Common myeloid progenitor, CD34-positive (primary cell): ENCODE results near the gene FCN3.

ENCODE experiments used
- CTCF ChIA-PET: fragments of 350-600 bp; sonication (Branson Sonifier 250); formaldehyde crosslinking; loops from one replicate; lab custom pipeline; 2021; ENCODE audit warnings: antibody characterized with exemption; lab: Charles Lee
- POLR2A ChIA-PET: fragments of 350-600 bp; sonication (Branson Sonifier 250); formaldehyde crosslinking; loops from one replicate; lab custom pipeline; 2021; ENCODE audit warnings: antibody characterized with exemption; lab: Charles Lee
- DNase-seq, 3 donors: peaks; one replicate each; pipeline versions ENCODE4 v3.0.0 to v3.0.0-alpha.2; 2013
- H3K27ac ChIP-seq, 2 experiments: 1 replicate in 1 of 2; 2 replicates in 1 of 2; pipeline ENCODE4 v1.7.0; 2013; ENCODE audit warnings: inconsistent platforms in 2 of 2, low read length in 2 of 2, mild to moderate bottlenecking in 2 of 2, low read depth in 1 of 2, moderate library complexity in 1 of 2; ENCODE audit not compliant: severe bottlenecking in 2 of 2, insufficient read depth in 1 of 2, poor library complexity in 1 of 2
- H3K27me3 ChIP-seq, 5 experiments: replicated peaks in 2 of 5; 1 replicate in 3 of 5; 2 replicates in 2 of 5; pipeline versions ENCODE4 v1.6.1 to v1.7.0; 2013; ENCODE audit warnings: low read length in 4 of 5, mild to moderate bottlenecking in 2 of 5, moderate library complexity in 2 of 5, inconsistent platforms in 1 of 5; ENCODE audit not compliant: insufficient read depth in 5 of 5, control insufficient read depth in 4 of 5
- H3K36me3 ChIP-seq, 4 experiments: 1 replicate in 2 of 4; 2 replicates in 2 of 4; pipeline versions ENCODE4 v1.6.1 to v1.7.0; 2013; ENCODE audit warnings: low read length in 3 of 4, control low read depth in 1 of 4, mild to moderate bottlenecking in 1 of 4; ENCODE audit not compliant: control insufficient read depth in 4 of 4, insufficient read depth in 4 of 4
- H3K4me1 ChIP-seq, 4 experiments: 1 replicate in 3 of 4; 2 replicates in 1 of 4; pipeline versions ENCODE4 v1.6.1 to v1.7.1; 2013; ENCODE audit warnings: low read length in 3 of 4, mild to moderate bottlenecking in 3 of 4, control low read depth in 1 of 4, inconsistent platforms in 1 of 4, moderate library complexity in 1 of 4; ENCODE audit not compliant: control insufficient read depth in 4 of 4, insufficient read depth in 4 of 4; ENCODE audit errors: control extremely low read depth in 1 of 4
- H3K4me3 ChIP-seq, 7 experiments: 1 replicate in 4 of 7; 2 replicates in 3 of 7; pipeline versions ENCODE4 v1.5.1 to v1.7.0; 2013; ENCODE audit warnings: mild to moderate bottlenecking in 7 of 7, low read length in 6 of 7, moderate library complexity in 6 of 7, inconsistent platforms in 2 of 7, low read depth in 2 of 7, control low read depth in 1 of 7; ENCODE audit not compliant: insufficient read depth in 4 of 7, control insufficient read depth in 1 of 7; ENCODE audit errors: extremely low read depth in 1 of 7
- H3K9me3 ChIP-seq, 5 experiments: 1 replicate in 4 of 5; 2 replicates in 1 of 5; pipeline versions ENCODE4 v1.6.1 to v1.7.1; 2013; ENCODE audit warnings: low read length in 4 of 5, mild to moderate bottlenecking in 2 of 5, inconsistent platforms in 1 of 5, low read depth in 1 of 5, moderate library complexity in 1 of 5; ENCODE audit not compliant: control insufficient read depth in 4 of 5, insufficient read depth in 2 of 5; ENCODE audit errors: control extremely low read depth in 1 of 5
- WGBS: methylation state at CpG from one replicate; pipeline ENCODE4 v1.1.5; 2013; ENCODE audit not compliant: insufficient coverage; 5-methylcytosine and 5-hydroxymethylcytosine counted together

The FCN3 gene

GRCh38 chr1:27368869-27369582, 5.6 kb downstream of the FCN3 start:
- Histone ChIP-seq H3K27ac (peak overlapping the region in 1 of 2 experiments; percentile 55), H3K4me1 (peaks cover 9 to 55% (median 51%) of the 10 kb centered on the region in 4 experiments), H3K9me3 (no peaks in the 10 kb centered on the region), H3K27me3 (no peaks in the 10 kb centered on the region), H3K36me3 (no peaks in the 10 kb centered on the region), H3K4me3 (peak overlapping the region in 3 of 7 experiments; percentile 13 to 47 (median 32))
- 0% methylated on average over 10 of the region's 13 CpGs for WGBS
- POLR2A ChIA-PET: interaction anchor here (0.5 to 1.2 kb wide), 4 partner anchors 11 to 418 kb away, joined by 3 to 5 read pairs (median 3); no protein-coding TSS in a partner anchor
- CTCF ChIA-PET: interaction anchor here (0.9 to 8.0 kb wide), 14 partner anchors 10 to 294 kb away, joined by 3 to 80 read pairs (median 4); partner anchors contain the start of gene CD164L2
- DNase-seq: peak; percentile 94 to 99 (median 98)

GRCh38 chr1:27367160-27367650, 7.4 kb downstream of the FCN3 start:
- H3K27ac ChIP-seq: no peak overlapping the region

GRCh38 chr1:27366411-27367159, 8.0 kb downstream of the FCN3 start, which contains the start of gene MAP3K6:
Gene MAP3K6 (minus strand): TSS chr1:27366961. CDS start chr1:27366597, 364 bp downstream.
- peaks cover 0 to 11% (median 1%) of the 10 kb centered on the region in 4 experiments for H3K36me3 ChIP-seq
- POLR2A ChIA-PET: interaction anchor here (0.5 to 1.4 kb wide), 2 partner anchors 10 to 183 kb away, joined by 3 to 5 read pairs; no protein-coding TSS in a partner anchor
- H3K4me1 ChIP-seq: peaks cover 9 to 55% (median 51%) of the 10 kb centered on the region in 4 experiments
- no peaks in the 10 kb centered on the region for H3K9me3 ChIP-seq
- H3K4me3 ChIP-seq: peak within 1 kb of the TSS; percentile 37 to 83 (median 70)
- WGBS: under 1% methylated on average over 64 of the region's 67 CpGs
- CTCF ChIA-PET: interaction anchor here (0.6 to 8.0 kb wide), 15 partner anchors 9 to 452 kb away, joined by 3 to 80 read pairs (median 5); partner anchors contain the start of genes CD164L2 and SYTL1
- no peaks in the 10 kb centered on the region for H3K27me3 ChIP-seq
- peak in 2 of 3 donors; percentile 56 to 64 for DNase-seq
- peak within 1 kb of the TSS in 1 of 2 experiments; percentile 68 for H3K27ac ChIP-seq

More at GRCh38 chr1:27367160-27367650, 7.4 kb downstream of the FCN3 start:
- CTCF ChIA-PET: interaction anchor here (0.6 to 8.0 kb wide), 14 partner anchors 10 to 451 kb away, joined by 3 to 80 read pairs (median 7); partner anchors contain the start of genes CD164L2 and SYTL1
- Histone ChIP-seq H3K9me3 (no peaks in the 10 kb centered on the region), H3K4me3 (peak overlapping the region in 5 of 7 experiments; percentile 65 to 83 (median 72)), H3K4me1 (peaks cover 9 to 55% (median 51%) of the 10 kb centered on the region in 4 experiments), H3K36me3 (peaks cover 0 to 11% (median 1%) of the 10 kb centered on the region in 4 experiments), H3K27me3 (no peaks in the 10 kb centered on the region)
- POLR2A ChIA-PET: no interaction called here
- 69% methylated on average over 7 of the region's 8 CpGs for WGBS
- no peak for DNase-seq

GRCh38 chr1:27366113-27366410, 8.6 kb downstream of the FCN3 start:
- Histone ChIP-seq H3K27me3 (no peaks in the 10 kb centered on the region), H3K27ac (no peak overlapping the region), H3K4me3 (peak overlapping the region; percentile 37 to 83 (median 70)), H3K4me1 (peaks cover 9 to 55% (median 51%) of the 10 kb centered on the region in 4 experiments), H3K36me3 (peaks cover 0 to 11% (median 1%) of the 10 kb centered on the region in 4 experiments), H3K9me3 (no peaks in the 10 kb centered on the region)
- DNase-seq: peak; percentile 57 to 84 (median 79)
- ChIA-PET CTCF (interaction anchor here (1.1 to 8.0 kb wide), 12 partner anchors 9 to 262 kb away, joined by 3 to 80 read pairs (median 8); partner anchors contain the start of genes CD164L2 and SYTL1), POLR2A (interaction anchor here (0.5 to 1.4 kb wide), 2 partner anchors 10 to 183 kb away, joined by 3 to 5 read pairs; no protein-coding TSS in a partner anchor)
- WGBS: 0% methylated on average over 5 of the region's 30 CpGs

GRCh38 chr1:27365372-27366112, 9.1 kb downstream of the FCN3 start:
- H3K27ac ChIP-seq: peak overlapping the region in 1 of 2 experiments; percentile 54
- peak overlapping the region; percentile 37 to 83 (median 70) for H3K4me3 ChIP-seq
- H3K36me3 ChIP-seq: peaks cover 0 to 11% (median 1%) of the 10 kb centered on the region in 4 experiments
- WGBS: 5% methylated on average over 21 of the region's 40 CpGs
- POLR2A ChIA-PET: interaction anchor here (0.5 to 1.4 kb wide), 3 partner anchors 9 to 194 kb away, joined by 3 to 5 read pairs (median 3); no protein-coding TSS in a partner anchor
- no peaks in the 10 kb centered on the region for H3K27me3 ChIP-seq
- DNase-seq: peak; percentile 69 to 79 (median 77)
- H3K9me3 ChIP-seq: no peaks in the 10 kb centered on the region
- CTCF ChIA-PET: interaction anchor here (0.7 to 8.0 kb wide), 15 partner anchors 8 to 297 kb away, joined by 3 to 80 read pairs (median 5); partner anchors contain the start of genes CD164L2 and SYTL1
- H3K4me1 ChIP-seq: peaks cover 9 to 59% (median 52%) of the 10 kb centered on the region in 4 experiments
